Stimulated activated naive CD8-positive, alpha-beta T cell treated with anti-CD3 and anti-CD28 coated beads, Interleukin-15, amount 100 ng/mL, for 72 hours (primary cell): ENCODE data around the gene SIT1.
"Not testable (repeated sequence)": the region's sequence is repeated elsewhere in the genome, so short reads cannot be mapped to it uniquely, and the experiment has no call there.

Source experiments
- ATAC-seq: fragments of 150-1000 bp; cut with Tn5 transposase; 2 replicates; pipeline ENCODE4 v1.10.0; 2021; ENCODE audit warnings: mild to moderate bottlenecking, moderate library complexity
- DNase-seq, 2 donors: peaks; one replicate each; pipeline ENCODE4 v3.0.0; 2021 to 2022
- H3K27ac Mint-ChIP-seq, 2 donors: one replicate each; pipeline ENCODE4 v1.8.0; 2022; ENCODE audit warnings: mild to moderate bottlenecking in 2 of 2, mixed read lengths in 2 of 2, moderate library complexity in 2 of 2
- H3K27me3 Mint-ChIP-seq: one replicate; pipeline ENCODE4 v1.8.0; 2022; ENCODE audit warnings: mixed read lengths
- H3K4me1 Mint-ChIP-seq: one replicate; pipeline ENCODE4 v1.8.0; 2022; ENCODE audit warnings: mild to moderate bottlenecking, mixed read lengths
- H3K4me3 Mint-ChIP-seq, 2 donors: one replicate each; pipeline ENCODE4 v1.8.0; 2022; ENCODE audit warnings: mild to moderate bottlenecking in 2 of 2, mixed read lengths in 2 of 2, moderate library complexity in 1 of 2
- H3K9me3 Mint-ChIP-seq, 2 donors: one replicate each; pipeline ENCODE4 v1.8.0; 2022; ENCODE audit warnings: mixed read lengths in 2 of 2

The SIT1 gene

GRCh38 chr9:35615981-35616680, 34.6 kb downstream of the SIT1 start:
- H3K27ac Mint-ChIP-seq, result peak overlapping the region; percentile 51 to 79
- no peaks in the 10 kb centered on the region for H3K27me3 Mint-ChIP-seq
- no peak for DNase-seq
- H3K4me1 Mint-ChIP-seq, result peaks cover 61% of the 10 kb centered on the region
- no peaks in the 10 kb centered on the region for H3K9me3 Mint-ChIP-seq
- H3K4me3 Mint-ChIP-seq, result peak overlapping the region; percentile 92 to 95
- no peak for ATAC-seq

- no peak overlapping the region for H3K27ac Mint-ChIP-seq
- no peak overlapping the region for H3K4me3 Mint-ChIP-seq
- H3K4me1 Mint-ChIP-seq, result peaks cover 33% of the 10 kb centered on the region
- ATAC-seq, result no peak
- no peak for DNase-seq
- H3K27me3 Mint-ChIP-seq, result no peaks in the 10 kb centered on the region
- H3K9me3 Mint-ChIP-seq, result no peaks in the 10 kb centered on the region
These were observed 37.9 kb downstream of the SIT1 start for GRCh38 chr9:35612843-35613242.

- peaks cover 33% of the 10 kb centered on the region for H3K4me1 Mint-ChIP-seq
- not testable (repeated sequence) for DNase-seq, H3K4me3 Mint-ChIP-seq, ATAC-seq, H3K9me3 Mint-ChIP-seq, H3K27ac Mint-ChIP-seq, H3K27me3 Mint-ChIP-seq
These were observed 38.7 kb downstream of the SIT1 start for GRCh38 chr9:35612066-35612465.

GRCh38 chr9:35611230-35611797, 39.4 kb downstream of the SIT1 start:
- H3K9me3 Mint-ChIP-seq, result no peaks in the 10 kb centered on the region
- no peak overlapping the region for H3K4me3 Mint-ChIP-seq
- ATAC-seq (peak; percentile 86), DNase-seq (peak; percentile 45 to 54)
- H3K27ac Mint-ChIP-seq, result no peak overlapping the region
- peaks cover 33% of the 10 kb centered on the region for H3K4me1 Mint-ChIP-seq
- H3K27me3 Mint-ChIP-seq, result no peaks in the 10 kb centered on the region

GRCh38 chr9:35609820-35610163, 40.9 kb downstream of the SIT1 start:
- Mint-ChIP-seq H3K9me3 (no peaks in the 10 kb centered on the region), H3K4me1 (peaks cover 31% of the 10 kb centered on the region), H3K4me3 (no peak overlapping the region), H3K27ac (no peak overlapping the region), H3K27me3 (no peaks in the 10 kb centered on the region)
- DNase-seq (no peak), ATAC-seq (no peak)

GRCh38 chr9:35609001-35609819, 41.5 kb downstream of the SIT1 start:
- no peak for DNase-seq
- peaks cover 35% of the 10 kb centered on the region for H3K4me1 Mint-ChIP-seq
- H3K27ac Mint-ChIP-seq, result peak overlapping the region in 1 of 2 donors; percentile 57

GRCh38 chr9:35608221-35608620, 42.5 kb downstream of the SIT1 start:
- Mint-ChIP-seq H3K27ac (no peak overlapping the region), H3K4me1 (peaks cover 45% of the 10 kb centered on the region), H3K27me3 (no peaks in the 10 kb centered on the region)

More at GRCh38 chr9:35609001-35609819, 41.5 kb downstream of the SIT1 start:
- no peaks in the 10 kb centered on the region for H3K27me3 Mint-ChIP-seq
- H3K4me3 Mint-ChIP-seq, result no peak overlapping the region
- no peaks in the 10 kb centered on the region for H3K9me3 Mint-ChIP-seq
- ATAC-seq, result no peak

GRCh38 chr9:35606726-35607125, 44.0 kb downstream of the SIT1 start:
- Mint-ChIP-seq H3K27ac (no peak overlapping the region), H3K27me3 (no peaks in the 10 kb centered on the region), H3K4me3 (peak overlapping the region in 1 of 2 donors; percentile 82), H3K4me1 (peaks cover 59% of the 10 kb centered on the region), H3K9me3 (no peaks in the 10 kb centered on the region)
- ATAC-seq (no peak), DNase-seq (no peak)

More at GRCh38 chr9:35608221-35608620, 42.5 kb downstream of the SIT1 start:
- DNase-seq (no peak), ATAC-seq (no peak)
- Mint-ChIP-seq H3K4me3 (no peak overlapping the region), H3K9me3 (no peaks in the 10 kb centered on the region)

GRCh38 chr9:35606138-35606504, 44.6 kb downstream of the SIT1 start:
- no peaks in the 10 kb centered on the region for H3K9me3 Mint-ChIP-seq

GRCh38 chr9:35605351-35606137, 45.2 kb downstream of the SIT1 start:
- Mint-ChIP-seq H3K27ac (peak overlapping the region in 1 of 2 donors; percentile 80), H3K4me3 (peak overlapping the region; percentile 82 to 85), H3K4me1 (peaks cover 55% of the 10 kb centered on the region), H3K27me3 (no peaks in the 10 kb centered on the region), H3K9me3 (no peaks in the 10 kb centered on the region)
- peak; percentile 29 to 38 for DNase-seq
- ATAC-seq, result peak; percentile 4

More at GRCh38 chr9:35606138-35606504, 44.6 kb downstream of the SIT1 start:
- Mint-ChIP-seq H3K27me3 (no peaks in the 10 kb centered on the region), H3K4me3 (peak overlapping the region; percentile 82 to 85), H3K27ac (peak overlapping the region; percentile 20 to 80), H3K4me1 (peaks cover 55% of the 10 kb centered on the region)
- DNase-seq, result no peak
- no peak for ATAC-seq

- ATAC-seq (peak; percentile 62), DNase-seq (peak; percentile 85 to 88)
- peaks cover 55% of the 10 kb centered on the region for H3K4me1 Mint-ChIP-seq
- peak within 1 kb of the TSS; percentile 98 to 99 for H3K27ac Mint-ChIP-seq
- peak within 1 kb of the TSS; percentile 95 to 100 for H3K4me3 Mint-ChIP-seq
- H3K9me3 Mint-ChIP-seq, result no peaks in the 10 kb centered on the region
- H3K27me3 Mint-ChIP-seq, result no peaks in the 10 kb centered on the region
These were observed 46.0 kb downstream of the SIT1 start, which contains the start of gene TESK1 for GRCh38 chr9:35604578-35605350. Gene TESK1, plus strand, starts transcription at chr9:35605262. Its CDS starts 358 bp downstream, at chr9:35605620.

GRCh38 chr9:35603986-35604577, 46.6 kb downstream of the SIT1 start:
- Mint-ChIP-seq H3K9me3 (no peaks in the 10 kb centered on the region), H3K4me1 (peaks cover 55% of the 10 kb centered on the region), H3K27ac (peak overlapping the region; percentile 98 to 99), H3K4me3 (peak overlapping the region; percentile 95 to 100), H3K27me3 (no peaks in the 10 kb centered on the region)
- ATAC-seq, result peak; percentile 94
- DNase-seq, result peak; percentile 98 to 100

- H3K4me3 Mint-ChIP-seq, result peak overlapping the region; percentile 95 to 100
- H3K4me1 Mint-ChIP-seq, result peaks cover 55% of the 10 kb centered on the region
- ATAC-seq, result no peak
- peak in 1 of 2 donors; percentile 40 for DNase-seq
- no peaks in the 10 kb centered on the region for H3K27me3 Mint-ChIP-seq
- no peaks in the 10 kb centered on the region for H3K9me3 Mint-ChIP-seq
- peak overlapping the region; percentile 98 to 99 for H3K27ac Mint-ChIP-seq
These were observed 47.2 kb downstream of the SIT1 start for GRCh38 chr9:35603506-35603985.
